Gastrocnemius medialis (tissue), 4 donors: ENCODE measurements around the gene SIX5.

ENCODE experiments used
- CTCF ChIP-seq, 5 experiments: fragments of 450-650 bp in 3 of 5; fragments of 200-600 bp in 2 of 5; sonication (generic) in 2 of 5; IDR thresholded peaks in 4 of 5; conservative IDR thresholded peaks in 1 of 5; 1 replicate in 4 of 5; 2 replicates in 1 of 5; pipeline ENCODE4 v1.5.1; 2016 to 2019; ENCODE audit warnings: antibody characterized with exemption in 5 of 5, mild to moderate bottlenecking in 3 of 5, moderate library complexity in 3 of 5
- POLR2A ChIP-seq, 2 donors: fragments of 450-650 bp; IDR thresholded peaks; one replicate each; pipeline ENCODE4 v1.6.1; 2017; ENCODE audit warnings: antibody characterized with exemption in 2 of 2, mild to moderate bottlenecking in 2 of 2, moderate library complexity in 2 of 2

DNA sequence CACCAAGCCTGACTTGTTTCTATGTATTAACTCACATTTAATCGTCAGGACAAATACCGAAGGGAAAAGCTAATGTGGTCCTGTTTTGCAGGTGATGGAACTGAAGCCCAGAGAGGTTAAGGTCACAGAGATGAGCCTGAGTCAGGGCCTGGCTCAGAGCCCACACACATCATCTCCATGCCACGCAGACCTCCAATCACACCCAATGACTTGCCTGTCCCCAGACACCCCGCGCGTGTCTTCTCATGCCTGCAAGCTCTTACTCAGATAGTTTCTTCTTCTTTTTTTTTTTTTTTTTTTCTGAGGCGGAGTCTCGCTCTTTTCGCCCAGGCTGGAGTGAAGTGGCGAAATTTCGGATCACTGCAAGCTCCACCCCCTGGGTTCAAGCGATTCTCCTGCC is 16.4 kb downstream of the SIX5 start:
- TF ChIP-seq POLR2A (IDR thresholded peaks at IDR 0.05) (no peak), CTCF (IDR thresholded peaks at IDR 0.05 in 4 of 5, conservative IDR thresholded peaks at IDR 0.05 in 1 of 5) (no peak)
